GM12878 (cell line): ENCODE results near the gene CSH1. TPM values are rescaled to one million over a fixed set of nuclear protein-coding genes. Genes with fewer than 3 reads are reported as not detected.

Source experiments
- ATAC-seq: fragments of 200-7000 bp; cut with Tn5 transposase; 3 replicates; pipeline ENCODE4 v1.9.1; 2020; ENCODE audit warnings: mild to moderate bottlenecking, moderate library complexity
- BruUV-seq: library from RNA; stranded (reverse); fragments of 400-500 nt; replicated peaks from 2 replicates; lab custom pipeline; 2021; lab: Mats Ljungman, UMichigan
- CTCF ChIA-PET: fragments of 300-600 bp; sonication (Branson Sonifier 250); formaldehyde crosslinking; extraction: SDS; loops from one replicate; lab custom pipeline; 2021; ENCODE audit warnings: inconsistent platforms; lab: Yijun Ruan, JAX
- POLR2A ChIA-PET: fragments of 350-600 bp; formaldehyde crosslinking; extraction: SDS; loops from one replicate; lab custom pipeline; 2021; ENCODE audit warnings: inconsistent platforms; lab: Charles Lee
- RAD21 ChIA-PET: fragments of 300-600 bp; sonication (Branson Sonifier 250); formaldehyde crosslinking; loops from one replicate; lab custom pipeline; 2023; ENCODE audit warnings: antibody characterized with exemption; ENCODE audit not compliant: unreplicated experiment; lab: Charles Lee
- SMC1A ChIA-PET: fragments of 300-600 bp; sonication (Branson Sonifier 250); formaldehyde crosslinking; loops from one replicate; lab custom pipeline; 2023; ENCODE audit not compliant: unreplicated experiment, uncharacterized antibody; lab: Charles Lee
- DNase-seq: peaks from one replicate; pipeline ENCODE4 v3.0.0-alpha.2; 2011; ENCODE audit warnings: low read depth, low spot score
- FAIRE-seq: peaks from 3 replicates; lab custom pipeline; 2011; peaks lifted over from hg19 to GRCh38; lab: Jason Lieb, UNC
- H2AFZ ChIP-seq: 2 replicates; pipeline ENCODE4 v1.6.0; 2011; ENCODE audit warnings: low read depth, low read length, control low read depth; ENCODE audit not compliant: control insufficient read depth
- H3K27ac ChIP-seq: 2 replicates; pipeline ENCODE4 v1.5.1; 2011; ENCODE audit warnings: control low read depth; ENCODE audit not compliant: control insufficient read depth, insufficient read depth
- H3K27me3 ChIP-seq, 2 experiments: replicated peaks in 1 of 2; 2 replicates each; pipeline versions ENCODE4 v1.6.0 to v1.6.1; 2011; ENCODE audit warnings: low read length in 1 of 2; ENCODE audit not compliant: control insufficient read depth in 2 of 2, insufficient read depth in 2 of 2
- H3K36me3 ChIP-seq, 2 experiments: 2 replicates each; pipeline ENCODE4 v1.5.1; 2011; ENCODE audit warnings: low read length in 1 of 2; ENCODE audit not compliant: control insufficient read depth in 2 of 2, insufficient read depth in 2 of 2
- H3K4me1 ChIP-seq: 2 replicates; pipeline ENCODE4 v1.6.1; 2011; ENCODE audit warnings: mild to moderate bottlenecking, low read length, moderate library complexity, mixed read lengths; ENCODE audit not compliant: control insufficient read depth, insufficient read depth
- H3K4me2 ChIP-seq: 2 replicates; pipeline ENCODE4 v1.6.0; 2011; ENCODE audit warnings: control low read depth; ENCODE audit not compliant: control insufficient read depth, insufficient read depth
- H3K4me3 ChIP-seq: fragments of 200-600 bp; sonication (generic); 2 replicates; pipeline ENCODE4 v1.5.1; 2016
- H3K79me2 ChIP-seq: 2 replicates; pipeline ENCODE4 v1.6.0; 2011; ENCODE audit warnings: low read length; ENCODE audit not compliant: control insufficient read depth, insufficient read depth
- H3K9ac ChIP-seq: 2 replicates; pipeline ENCODE4 v1.8.0; 2011; ENCODE audit warnings: low read length, control low read depth, mixed read lengths; ENCODE audit not compliant: control insufficient read depth, insufficient read depth
- H3K9me3 ChIP-seq: replicated peaks from 3 replicates; pipeline ENCODE4 v1.5.1; 2011; ENCODE audit warnings: mild to moderate bottlenecking, low read length; ENCODE audit not compliant: control insufficient read depth, insufficient read depth
- H4K20me1 ChIP-seq: 2 replicates; pipeline ENCODE4 v1.6.0; 2011; ENCODE audit not compliant: control insufficient read depth, insufficient read depth
- BCL11A ChIP-seq: IDR thresholded peaks from 2 replicates; pipeline ENCODE4 v1.6.1; 2011; ENCODE audit warnings: low read depth, low read length
- BRCA1 ChIP-seq: IDR thresholded peaks from 2 replicates; pipeline ENCODE4 v1.6.1; 2011; ENCODE audit warnings: low read depth, low read length, improper control_type of control experiment
- CBFB ChIP-seq: IDR thresholded peaks from 2 replicates; pipeline ENCODE4 v1.6.1; 2016; ENCODE audit warnings: antibody characterized with exemption, low read depth
- EP300 ChIP-seq, 2 experiments: fragments of 150-350 bp in 1 of 2; IDR thresholded peaks; 2 replicates each; pipeline ENCODE4 v1.6.1; 2011 to 2012; ENCODE audit warnings: low read depth in 2 of 2, low read length in 2 of 2, borderline replicate concordance in 1 of 2, improper control_type of control experiment in 1 of 2, inconsistent platforms in 1 of 2; ENCODE audit not compliant: control insufficient read depth in 1 of 2
- IKZF2 ChIP-seq, 2 experiments: fragments of 450-650 bp; IDR thresholded peaks; 2 replicates each; pipeline ENCODE4 v1.6.1; 2017; ENCODE audit warnings: mild to moderate bottlenecking in 2 of 2, moderate library complexity in 2 of 2
- KLF5 ChIP-seq: fragments of 450-650 bp; IDR thresholded peaks from 2 replicates; pipeline ENCODE4 v1.6.1; 2014; ENCODE audit warnings: mild to moderate bottlenecking; ENCODE audit not compliant: partially characterized antibody
- MTA2 ChIP-seq: fragments of 450-650 bp; IDR thresholded peaks from 2 replicates; pipeline ENCODE4 v1.6.1; 2016; ENCODE audit warnings: low read depth, mild to moderate bottlenecking, moderate library complexity
- NBN ChIP-seq: fragments of 450-650 bp; IDR thresholded peaks from 2 replicates; pipeline ENCODE4 v1.6.1; 2016
- NFYB ChIP-seq: IDR thresholded peaks from 2 replicates; pipeline ENCODE4 v1.6.1; 2011; ENCODE audit warnings: low read depth, mild to moderate bottlenecking, low read length, improper control_type of control experiment, moderate library complexity; ENCODE audit not compliant: insufficient read depth
- SIN3A ChIP-seq: IDR thresholded peaks from 2 replicates; pipeline ENCODE4 v1.6.1; 2012; ENCODE audit warnings: low read depth, low read length, improper control_type of control experiment
- ZNF384 ChIP-seq: IDR thresholded peaks from 2 replicates; pipeline ENCODE4 v1.6.1; 2012; ENCODE audit warnings: low read depth, mild to moderate bottlenecking, low read length, improper control_type of control experiment, borderline replicate concordance
- WGBS: methylation state at CpG from one replicate; pipeline ENCODE4 v1.1.6; 2016; ENCODE audit warnings: low lambda C conversion rate; ENCODE audit not compliant: insufficient replicate concordance, insufficient coverage; ENCODE audit errors: missing lambda C conversion rate; 5-methylcytosine and 5-hydroxymethylcytosine counted together
- in situ Hi-C: fragments of 300-500 bp; cut with MboI; formaldehyde crosslinking; loops from 9 replicates; pipeline ENCODE4 v1.14.3; 2018; ENCODE audit warnings: mixed read lengths
- intact Hi-C: fragments of 100-400 bp; cut with micrococcal nuclease; formaldehyde crosslinking; loops from one replicate; pipeline ENCODE4 v1.14.2; 2022; ENCODE audit not compliant: unreplicated experiment
- polyA plus RNA-seq, 11 experiments: library from polyadenylated mRNA; depleted of rRNA in 4 of 11; unstranded in 6 of 11; stranded (reverse) in 5 of 11; fragments of >200 nt; fragmentation: Nextera tagmentation in 4 of 11; fragmentation: Illumina TruSeq in 1 of 11; extraction: Ambion mirVana in 4 of 11; extraction: Trizol in 1 of 11; gene quantifications; 1 replicate in 1 of 11; 2 replicates in 10 of 11; pipeline versions ENCODE4 v1.2.1 to v1.2.3, GENCODE V29; 2011 to 2016; ENCODE audit warnings: inconsistent platforms in 2 of 11, missing spikeins in 2 of 11, low read depth in 1 of 11
- total RNA-seq, 4 experiments: library from RNA; depleted of rRNA in 3 of 4; stranded (reverse); fragments of >200 nt in 3 of 4; fragmentation: Illumina TruSeq in 1 of 4; extraction: Trizol in 1 of 4; gene quantifications; 2 replicates each; pipeline versions ENCODE4 v1.2.1 to v1.2.3, GENCODE V29; 2013 to 2021

The CSH1 gene
- total and polyA plus RNA-seq, 10 of the 15 experiments (the other 5 are each of a cell fraction or from before 2014, with no cell fraction given) = not detected

- no peaks in the 10 kb centered on the region for H3K36me3 ChIP-seq
- H3K4me2 ChIP-seq = no peak overlapping the region
- H3K9me3 ChIP-seq = no peaks in the 10 kb centered on the region; the same call in 2 of the 3 replicates
- ChIA-PET RAD21 (no interaction called here), CTCF (interaction anchor here (1.1 to 1.4 kb wide), 3 partner anchors 10 to 21 kb away, joined by 3 to 5 read pairs (median 3); partner anchors contain the start of gene GH1), SMC1A (interaction anchor here (1.1 to 1.3 kb wide), 2 partner anchors 13 to 20 kb away, joined by 3 to 4 read pairs; no protein-coding TSS in a partner anchor), POLR2A (interaction anchor here (0.6 kb wide), 1 partner anchor 13 kb away, joined by 5 read pairs; no protein-coding TSS in a partner anchor)
- no peak overlapping the region for H3K4me3 ChIP-seq
- no TSS peak for BruUV-seq
- ATAC-seq (no peak), DNase-seq (no peak), FAIRE-seq (no peak)
- in situ Hi-C loops = no loop called here
- no peak overlapping the region for H3K9ac ChIP-seq
- no peaks in the 10 kb centered on the region for H4K20me1 ChIP-seq
- H3K27ac ChIP-seq = no peak overlapping the region
- TF ChIP-seq IKZF2 (IDR thresholded peaks at IDR 0.05) = no peak
- no peak for TF ChIP-seq ZNF384
- no peak for TF ChIP-seq NFYB
- TF ChIP-seq MTA2 = no peak
- no peak for TF ChIP-seq CBFB
- no peak for TF ChIP-seq BCL11A
- no peak for TF ChIP-seq BRCA1
- TF ChIP-seq NBN = no peak
- no peak for TF ChIP-seq KLF5
- TF ChIP-seq EP300 (IDR thresholded peaks at IDR 0.05; ENCODE audit: borderline replicate concordance in 1 of 2, control insufficient read depth in 1 of 2, low read depth in 2 of 2, low read length in 2 of 2) = no peak
- no peak for TF ChIP-seq SIN3A
- H3K4me1 ChIP-seq = peaks cover 2% of the 10 kb centered on the region; the same call in 1 of the 2 replicates
- H2AFZ ChIP-seq = no peak overlapping the region
- H3K27me3 ChIP-seq = no peaks in the 10 kb centered on the region
- no peaks in the 10 kb centered on the region for H3K79me2 ChIP-seq
- intact Hi-C loops = no loop called here
- WGBS = 75% methylated on average over 14 of the region's 14 CpGs
Measured at GRCh38 chr17:63940584-63940983, 44.2 kb upstream of the CSH1 start.
